Measurements from ENCODE around the gene PRKCA.
"Not testable (repeated sequence)": the region's sequence is repeated elsewhere in the genome, so short reads cannot be mapped to it uniquely, and the experiment has no call there.

Gene PRKCA

GRCh38 chr17:66324381-66325004 lies 22.1 kb downstream of the PRKCA start:
- not testable (repeated sequence) for DNase-seq (ENCODE audit: low read depth in 4 of 4, low spot score in 1 of 4)

DNA sequence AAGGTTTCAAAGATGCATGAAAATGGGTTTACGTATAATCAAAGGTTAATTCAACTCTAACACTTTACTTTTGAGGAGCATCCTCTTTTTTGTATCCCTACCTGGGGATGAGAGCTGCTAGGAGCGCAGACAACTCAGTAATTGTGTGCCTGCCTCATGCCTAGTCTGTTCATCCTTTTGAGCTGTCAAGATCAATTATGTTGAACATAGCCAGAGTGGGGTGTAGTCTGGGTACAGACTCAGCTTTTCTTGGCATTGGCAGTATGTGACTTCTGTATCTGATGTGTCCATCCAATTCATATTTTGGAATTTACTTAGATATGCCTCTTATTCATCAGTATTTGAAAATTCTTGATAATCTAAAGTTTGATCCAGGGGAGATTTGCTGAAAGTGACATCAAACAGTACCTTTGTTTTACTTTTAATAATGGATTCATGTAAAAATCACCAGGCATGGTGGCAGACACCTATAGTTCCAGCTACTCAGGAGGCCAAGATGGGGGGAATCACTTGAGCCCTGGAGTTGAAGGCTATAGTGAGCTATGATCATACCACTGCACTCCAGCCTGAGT lies 24.1 kb downstream of the PRKCA start:
- no peak for DNase-seq (ENCODE audit: low read depth in 4 of 4, low spot score in 1 of 4)

GRCh38 chr17:66330646-66331037 lies 28.2 kb downstream of the PRKCA start:
- no peak for DNase-seq (ENCODE audit: low read depth in 4 of 4, low spot score in 1 of 4)

DNA sequence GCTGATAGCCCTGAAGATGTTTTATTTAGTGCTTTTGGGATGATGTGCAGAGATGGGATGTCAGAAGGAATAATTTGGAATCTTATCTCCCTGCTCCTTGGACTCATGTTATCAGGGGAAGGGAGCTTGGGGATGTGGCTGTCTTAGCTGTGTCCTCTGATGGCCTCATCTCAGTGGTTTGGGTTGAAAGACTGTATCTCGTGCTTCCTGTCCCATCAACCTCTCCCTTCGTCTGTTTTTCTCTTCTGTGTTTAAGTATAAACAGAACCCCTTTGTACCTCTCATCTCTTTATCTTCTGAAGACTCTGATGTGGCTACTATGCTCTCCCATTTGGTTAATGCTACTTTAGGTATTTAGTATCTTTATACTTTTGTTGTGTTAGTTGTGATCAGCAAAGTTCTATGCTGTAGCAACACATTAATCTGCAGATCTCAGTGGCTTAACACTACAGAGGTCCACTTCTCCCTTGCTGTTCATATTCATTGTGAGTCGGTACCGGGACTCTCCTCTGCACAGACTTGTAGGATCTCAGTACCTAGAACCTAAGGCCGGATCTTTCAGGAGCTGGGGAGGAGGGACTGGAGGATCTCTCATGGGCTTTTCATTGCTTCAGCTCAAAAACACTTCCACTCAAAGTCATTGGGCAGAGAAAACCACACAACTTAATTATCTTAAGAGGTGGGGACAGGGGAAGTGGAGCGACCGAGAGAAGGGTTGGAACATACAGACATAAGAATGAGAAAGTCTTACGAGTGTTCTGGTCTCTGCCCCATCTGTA lies 28.8 kb downstream of the PRKCA start:
- no peak for DNase-seq (ENCODE audit: low read depth in 4 of 4, low spot score in 1 of 4)

DNA sequence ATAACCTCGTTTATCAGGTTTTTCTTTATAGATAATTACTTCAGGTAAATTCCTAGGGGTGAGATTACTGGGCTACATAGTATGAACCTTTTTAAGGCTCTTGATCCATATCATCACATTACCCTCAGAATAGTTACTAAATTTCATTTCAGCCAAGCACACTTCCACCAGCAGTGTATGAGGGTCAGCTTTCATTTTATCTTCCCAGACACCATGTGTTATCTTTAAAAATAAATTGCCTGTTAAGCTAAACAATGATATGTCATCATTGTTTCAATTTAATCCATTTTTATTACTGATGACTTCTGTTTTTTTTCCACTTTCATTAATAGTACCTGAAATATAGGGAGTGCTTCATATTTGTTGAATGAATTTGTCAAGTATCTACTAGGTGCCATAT lies 33.4 kb downstream of the PRKCA start:
- no peak for DNase-seq (ENCODE audit: low read depth in 4 of 4, low spot score in 1 of 4)

- no peak for DNase-seq (ENCODE audit: low read depth in 4 of 4, low spot score in 1 of 4)
Observed at GRCh38 chr17:66337268-66337667, 34.9 kb downstream of the PRKCA start.

DNA sequence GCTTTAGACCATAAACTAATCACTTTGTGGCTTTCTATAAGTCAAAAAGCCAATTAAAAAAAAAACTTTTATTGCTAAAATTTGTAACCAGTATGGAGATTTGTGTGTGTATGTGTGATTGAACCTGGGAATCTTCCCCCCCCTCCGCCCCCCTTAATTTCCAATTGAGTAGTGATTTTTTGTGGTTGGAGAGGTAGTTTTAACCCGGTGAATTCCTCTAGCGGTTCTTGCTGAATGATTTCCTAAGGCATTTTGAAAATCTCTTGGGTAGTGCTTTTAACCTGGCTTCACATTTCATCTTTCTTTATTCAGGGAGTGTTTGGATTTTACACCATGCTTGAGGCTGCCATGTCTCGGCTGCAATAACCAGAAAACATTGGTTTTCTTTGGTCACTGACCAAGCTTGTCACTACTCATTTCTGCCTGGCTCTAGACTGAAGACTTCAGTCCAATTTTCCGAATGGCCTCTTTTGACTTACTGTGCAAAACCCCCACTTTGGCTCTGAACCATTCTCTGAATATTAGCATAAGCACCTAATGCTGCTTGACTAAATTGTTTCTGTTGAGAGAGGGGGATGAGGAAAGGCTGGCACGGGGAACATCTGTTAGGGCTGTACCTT lies 35.6 kb downstream of the PRKCA start:
- no peak for DNase-seq (ENCODE audit: low read depth in 4 of 4, low spot score in 1 of 4)

- DNase-seq (ENCODE audit: low read depth in 4 of 4, low spot score in 1 of 4), result no peak
Observed at GRCh38 chr17:66338937-66339336, 36.5 kb downstream of the PRKCA start.

DNA sequence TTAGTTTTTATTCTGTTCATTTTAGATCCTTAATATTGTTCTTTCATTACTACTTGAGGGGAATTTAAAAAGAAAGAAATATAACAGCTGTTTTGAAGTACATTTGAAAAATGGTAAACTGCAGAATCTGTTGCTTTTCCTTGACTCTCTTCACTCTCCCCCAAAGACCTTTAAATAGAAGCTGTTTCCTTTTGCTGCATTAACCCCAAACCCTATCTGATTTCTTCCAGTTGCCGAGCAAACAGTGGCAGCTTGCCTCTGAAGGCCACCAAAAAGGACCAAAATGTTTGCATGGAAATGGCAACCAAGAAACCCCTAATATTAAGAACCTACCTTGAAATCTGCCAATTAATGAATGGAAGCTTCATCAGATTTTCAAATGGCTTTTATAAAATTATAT lies 37.1 kb downstream of the PRKCA start:
- no peak for DNase-seq (ENCODE audit: low read depth in 4 of 4, low spot score in 1 of 4)

DNA sequence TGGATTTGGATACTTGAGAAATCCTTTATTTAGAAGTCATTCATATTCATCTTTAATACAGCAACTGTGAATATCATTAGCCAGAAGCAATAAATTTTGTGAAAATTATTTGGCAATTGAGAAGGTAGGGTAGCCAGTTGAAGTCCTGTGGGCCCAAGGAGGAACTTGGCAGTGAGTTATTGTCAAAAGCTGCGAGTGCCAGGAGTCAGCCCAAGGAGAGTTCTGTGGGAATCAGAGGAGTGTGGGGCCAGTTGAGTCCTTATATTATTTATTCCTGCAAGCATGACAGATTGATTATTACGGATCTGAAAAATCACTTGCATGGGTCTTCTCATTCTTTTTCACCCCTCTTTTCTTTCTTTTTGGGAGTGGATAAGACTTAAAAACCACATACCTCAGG lies 38.3 kb downstream of the PRKCA start:
- DNase-seq (ENCODE audit: low read depth in 4 of 4, low spot score in 1 of 4), result no peak

- DNase-seq (ENCODE audit: low read depth in 4 of 4, low spot score in 1 of 4), result no peak
Observed at GRCh38 chr17:66341462-66341861, 39.0 kb downstream of the PRKCA start.

- not testable (repeated sequence) for DNase-seq (ENCODE audit: low read depth in 4 of 4, low spot score in 1 of 4)
Observed at GRCh38 chr17:66342263-66342662, 39.9 kb downstream of the PRKCA start.

GRCh38 chr17:66343531-66344078 lies 41.2 kb downstream of the PRKCA start:
- DNase-seq (ENCODE audit: low read depth in 4 of 4, low spot score in 1 of 4), result no peak

DNA sequence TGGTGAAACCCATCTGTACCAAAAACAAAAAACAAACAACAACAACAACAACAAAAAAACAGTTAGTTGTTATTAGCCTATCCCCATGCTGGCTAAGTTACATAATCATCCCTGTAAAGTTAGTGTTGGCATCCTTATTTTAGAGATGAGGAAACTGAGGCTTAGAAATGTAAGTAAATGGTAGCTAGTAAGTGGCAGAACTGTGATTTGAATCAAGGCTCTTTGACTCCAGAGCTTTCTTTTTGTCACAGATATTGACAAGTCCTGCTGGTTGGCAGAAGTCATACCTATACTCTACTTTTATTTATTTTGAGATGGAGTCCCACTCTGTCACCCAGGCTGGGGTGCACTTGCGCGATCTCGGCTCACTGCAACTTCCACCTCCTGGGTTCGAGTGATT lies 42.1 kb downstream of the PRKCA start:
- no peak for DNase-seq (ENCODE audit: low read depth in 4 of 4, low spot score in 1 of 4)

- DNase-seq (ENCODE audit: low read depth in 4 of 4, low spot score in 1 of 4), result no peak
Observed at GRCh38 chr17:66345264-66345663, 42.9 kb downstream of the PRKCA start.

DNA sequence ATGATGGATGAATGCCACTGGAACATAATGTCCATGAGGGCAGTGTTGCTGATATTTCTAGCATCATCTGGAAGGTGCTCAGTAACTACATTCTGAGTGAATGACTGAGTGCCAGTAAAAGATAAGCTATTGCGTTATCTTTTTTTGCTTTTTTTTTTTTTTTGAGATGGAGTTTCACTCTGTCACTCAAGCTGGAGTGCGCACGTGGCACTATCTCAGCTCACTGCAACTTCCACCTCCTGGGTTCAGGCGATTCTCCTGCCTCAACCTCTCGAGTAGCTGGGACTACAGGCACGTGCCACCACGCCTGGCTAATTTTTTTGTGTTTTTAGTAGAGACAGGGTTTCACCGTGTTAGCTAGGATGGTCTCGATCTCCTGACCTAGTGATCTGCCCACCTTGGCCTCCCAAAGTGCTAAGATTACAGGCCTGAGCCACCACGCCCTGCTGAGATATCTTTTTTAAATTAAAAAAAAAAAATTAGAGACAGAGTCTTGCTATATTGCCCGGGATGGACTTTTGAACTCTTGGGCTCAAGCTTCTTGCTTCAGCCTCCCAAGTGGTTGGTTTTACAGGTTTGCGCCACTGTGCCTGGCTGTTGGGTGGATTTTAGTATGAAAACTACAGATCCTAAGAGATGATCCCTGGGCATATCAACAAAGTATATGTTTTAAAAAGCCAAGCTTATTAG lies 43.7 kb downstream of the PRKCA start:
- DNase-seq (ENCODE audit: low read depth in 4 of 4, low spot score in 1 of 4), result not testable (repeated sequence)

DNA sequence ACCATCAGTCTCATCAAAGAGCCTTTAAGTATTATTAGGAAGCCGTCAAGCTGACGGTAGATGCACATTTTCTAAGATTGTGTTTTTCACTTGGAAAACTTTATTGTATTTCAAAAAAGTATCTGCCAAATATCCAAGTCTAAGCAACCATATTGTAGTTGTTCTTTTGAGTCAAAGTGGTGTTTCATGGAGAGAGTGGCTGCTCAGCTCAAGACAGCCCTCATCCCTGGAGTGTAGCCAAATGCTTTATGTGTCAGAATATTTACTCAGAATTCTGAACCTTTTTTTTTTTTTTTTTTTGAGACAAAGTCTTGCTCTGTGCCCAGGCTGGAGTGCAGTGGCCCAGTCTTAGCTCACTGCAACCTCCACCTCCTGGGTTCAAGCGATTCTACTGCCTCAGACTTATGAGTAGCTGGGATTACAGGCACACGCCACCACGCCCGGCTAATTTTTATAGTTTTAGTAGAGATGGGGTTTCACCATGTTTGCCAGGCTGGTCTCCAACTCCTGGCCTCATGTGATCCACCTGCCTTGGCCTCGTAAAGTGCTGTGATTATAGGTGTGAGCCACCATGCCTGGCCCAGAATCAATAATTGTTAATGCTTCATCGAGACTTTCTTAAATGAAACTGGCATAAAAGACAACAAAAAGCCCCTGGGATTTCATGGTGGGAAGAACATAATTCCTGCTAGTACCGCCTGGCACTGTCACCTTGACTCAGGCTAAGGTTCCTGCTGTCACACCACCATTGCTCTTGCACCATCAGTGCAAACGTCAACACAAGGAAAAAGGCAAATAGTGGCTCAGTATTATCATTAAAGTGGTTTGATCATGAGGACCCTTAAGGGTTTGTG lies 45.5 kb downstream of the PRKCA start:
- DNase-seq (ENCODE audit: low read depth in 4 of 4, low spot score in 1 of 4), result no peak

DNA sequence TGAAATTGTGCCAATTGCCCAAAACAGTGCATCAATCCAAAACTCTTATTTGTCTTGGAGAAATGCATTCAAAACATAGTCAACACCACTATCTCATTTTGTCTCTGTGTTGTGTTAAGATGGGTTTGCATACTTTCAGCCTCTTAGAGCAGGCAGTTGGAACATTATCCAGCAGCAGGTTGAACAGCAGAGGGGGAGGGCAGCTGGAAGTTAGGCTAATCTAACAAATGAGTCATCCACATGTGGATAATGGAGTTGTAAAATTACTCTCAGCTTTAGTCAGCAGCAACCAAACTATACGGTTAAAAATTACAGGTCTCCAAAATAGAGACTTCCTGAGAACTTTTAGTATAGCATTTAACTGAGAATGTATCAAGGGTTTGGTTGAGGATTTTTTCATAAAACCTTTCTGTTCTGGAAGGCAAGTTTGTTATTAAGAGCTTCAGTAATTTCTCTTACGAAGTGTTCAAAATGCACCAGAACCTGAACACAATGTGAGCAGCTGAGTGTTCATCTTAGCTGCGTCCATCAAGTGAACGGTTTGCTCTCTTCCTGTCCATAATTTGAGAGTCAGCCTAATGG lies 46.3 kb downstream of the PRKCA start:
- DNase-seq (ENCODE audit: low read depth in 4 of 4, low spot score in 1 of 4), result no peak

GRCh38 chr17:66349521-66350254 lies 47.3 kb downstream of the PRKCA start:
- DNase-seq (ENCODE audit: low read depth in 4 of 4, low spot score in 1 of 4), result no peak

Measured in stimulated activated CD4-positive, alpha-beta T cell treated with anti-CD3 and anti-CD28 coated beads, Interleukin-1b, Interleukin-23, amount 100 ng/mL, for 24 hours (primary cell).